Esophagus squamous epithelium (tissue), 5 donors: ENCODE results near the gene STRADB. TPM values are rescaled to one million over a fixed set of nuclear protein-coding genes. Genes with fewer than 3 reads are reported as not detected.
"Not testable (repeated sequence)": the region's sequence is repeated elsewhere in the genome, so short reads cannot be mapped to it uniquely, and the experiment has no call there.

Experiments used
- DNase-seq: peaks from one replicate; lab custom pipeline; 2025; lab: John Stamatoyannopoulos, UW
- H3K27ac ChIP-seq, 4 donors: fragments of 200-600 bp; sonication (generic); one replicate each; pipeline ENCODE4 v1.5.1; 2016 to 2019; ENCODE audit warnings: mild to moderate bottlenecking in 1 of 4
- H3K27me3 ChIP-seq, 4 donors: fragments of 200-600 bp; sonication (generic); 1 replicate in 3 of 4; 2 replicates in 1 of 4; pipeline versions ENCODE4 v1.5.1 to v1.6.0; 2017 to 2021; ENCODE audit warnings: antibody characterized with exemption in 1 of 4
- H3K36me3 ChIP-seq, 3 donors: fragments of 200-600 bp; sonication (generic); one replicate each; pipeline ENCODE4 v1.5.1; 2016 to 2019
- H3K4me1 ChIP-seq, 3 donors: fragments of 200-600 bp; sonication (generic); one replicate each; pipeline ENCODE4 v1.5.1; 2017 to 2019
- H3K4me3 ChIP-seq, 4 donors: fragments of 200-600 bp; sonication (generic); 1 replicate in 3 of 4; 2 replicates in 1 of 4; pipeline ENCODE4 v1.5.1; 2016 to 2019; ENCODE audit warnings: mild to moderate bottlenecking in 2 of 4, moderate library complexity in 1 of 4
- H3K9me3 ChIP-seq, 3 donors: fragments of 200-600 bp; sonication (generic); one replicate each; pipeline ENCODE4 v1.5.1; 2016 to 2019
- POLR2A ChIP-seq, 4 donors: fragments of 450-650 bp; IDR thresholded peaks; one replicate each; pipeline ENCODE4 v1.6.1; 2017; ENCODE audit warnings: antibody characterized with exemption in 4 of 4, mild to moderate bottlenecking in 4 of 4, moderate library complexity in 3 of 4
- WGBS, 2 donors: methylation state at CpG; one replicate each; pipeline ENCODE4 v1.1.5; 2018; 5-methylcytosine and 5-hydroxymethylcytosine counted together
- intact Hi-C: fragments of 100-400 bp; cut with DNase I; formaldehyde crosslinking; loops from one replicate; pipeline ENCODE4 v1.15.0; 2022
- total RNA-seq, 4 donors: library from RNA; depleted of rRNA; stranded (reverse); fragments of >200 nt; gene quantifications; one replicate each; pipeline ENCODE4 v1.1.0, GENCODE V29; 2016
- TF ChIP-seq, protein P1 (sequence below), 6 experiments: fragments of 450-650 bp in 4 of 6; fragments of 200-600 bp in 2 of 6; sonication (generic) in 2 of 6; IDR thresholded peaks; one replicate each; pipeline ENCODE4 v1.5.1; 2016 to 2019; ENCODE audit warnings: antibody characterized with exemption in 6 of 6, mild to moderate bottlenecking in 4 of 6, moderate library complexity in 4 of 6
- donor health status: DM: yes; HTN: yes; CAD: no.

Gene STRADB
- total RNA-seq, 4 donors from 2014 or later = 4.8 to 18.2 (median 14.6) TPM

DNA sequence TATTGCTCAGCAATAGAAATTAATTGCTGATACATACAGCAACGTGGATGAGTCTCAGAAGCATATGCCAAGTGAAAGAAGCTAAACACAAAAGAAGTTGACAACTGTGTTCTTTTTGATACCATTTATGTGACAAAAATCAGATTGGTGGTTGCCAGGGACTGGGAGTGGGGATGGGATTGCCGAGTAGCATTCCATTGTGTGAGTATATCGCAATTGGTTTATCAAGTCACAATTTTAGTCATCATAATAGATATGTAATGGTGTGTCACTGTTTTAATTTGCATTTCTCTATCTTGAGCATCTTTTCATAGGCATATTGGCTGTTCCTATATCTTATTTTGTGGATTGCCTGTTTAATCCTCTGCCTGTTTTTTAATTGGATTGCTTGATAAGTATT lies 20.9 kb downstream of the STRADB start:
- intact Hi-C loops = no loop called here
- Histone ChIP-seq H3K27ac (no peak overlapping the region), H3K27me3 (no peaks in the 10 kb centered on the region), H3K36me3 (peaks cover 0 to 92% (median 4%) of the 10 kb centered on the region in 3 donors), H3K4me3 (no peak overlapping the region), H3K4me1 (peaks cover 0 to 11% (median 0%) of the 10 kb centered on the region in 3 donors), H3K9me3 (no peaks in the 10 kb centered on the region)
- no peak for DNase-seq
- WGBS, 2 donors = 84 to 85% methylated on average over 3 of the region's 3 CpGs
- TF ChIP-seq, protein P1, sequence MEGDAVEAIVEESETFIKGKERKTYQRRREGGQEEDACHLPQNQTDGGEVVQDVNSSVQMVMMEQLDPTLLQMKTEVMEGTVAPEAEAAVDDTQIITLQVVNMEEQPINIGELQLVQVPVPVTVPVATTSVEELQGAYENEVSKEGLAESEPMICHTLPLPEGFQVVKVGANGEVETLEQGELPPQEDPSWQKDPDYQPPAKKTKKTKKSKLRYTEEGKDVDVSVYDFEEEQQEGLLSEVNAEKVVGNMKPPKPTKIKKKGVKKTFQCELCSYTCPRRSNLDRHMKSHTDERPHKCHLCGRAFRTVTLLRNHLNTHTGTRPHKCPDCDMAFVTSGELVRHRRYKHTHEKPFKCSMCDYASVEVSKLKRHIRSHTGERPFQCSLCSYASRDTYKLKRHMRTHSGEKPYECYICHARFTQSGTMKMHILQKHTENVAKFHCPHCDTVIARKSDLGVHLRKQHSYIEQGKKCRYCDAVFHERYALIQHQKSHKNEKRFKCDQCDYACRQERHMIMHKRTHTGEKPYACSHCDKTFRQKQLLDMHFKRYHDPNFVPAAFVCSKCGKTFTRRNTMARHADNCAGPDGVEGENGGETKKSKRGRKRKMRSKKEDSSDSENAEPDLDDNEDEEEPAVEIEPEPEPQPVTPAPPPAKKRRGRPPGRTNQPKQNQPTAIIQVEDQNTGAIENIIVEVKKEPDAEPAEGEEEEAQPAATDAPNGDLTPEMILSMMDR (IDR thresholded peaks at IDR 0.05) = no peak
- TF ChIP-seq POLR2A (IDR thresholded peaks at IDR 0.05) = no peak

DNA sequence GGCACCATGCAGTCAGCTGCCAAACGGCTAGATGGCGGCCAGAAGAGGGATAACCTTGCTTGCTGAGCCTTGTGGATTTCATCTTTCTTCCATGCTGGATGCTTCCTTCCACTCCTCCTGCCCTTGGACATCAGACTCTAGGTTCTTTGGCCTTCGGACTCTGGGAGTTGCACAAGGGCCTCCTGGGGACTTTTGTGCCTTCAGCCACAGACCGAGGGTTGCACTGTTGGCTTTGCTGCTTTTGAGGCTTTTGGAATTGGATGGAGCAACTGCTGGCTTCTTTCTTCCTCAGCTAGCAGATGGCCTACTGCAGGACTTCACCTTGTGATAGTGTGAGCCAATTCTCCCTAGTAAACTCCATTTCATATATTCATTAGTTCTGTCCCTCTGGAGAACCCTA lies 31.0 kb downstream of the STRADB start:
- H3K27ac ChIP-seq = no peak overlapping the region
- TF ChIP-seq, protein P1 (IDR thresholded peaks at IDR 0.05) = no peak
- no peak for TF ChIP-seq POLR2A (IDR thresholded peaks at IDR 0.05)
- no peak for DNase-seq
- no peaks in the 10 kb centered on the region for H3K27me3 ChIP-seq
- WGBS, 2 donors = 95 to 97% methylated on average over 4 of the region's 4 CpGs
- no peaks in the 10 kb centered on the region for H3K9me3 ChIP-seq
- intact Hi-C loops = no loop called here
- H3K4me1 ChIP-seq = no peaks in the 10 kb centered on the region
- no peak overlapping the region for H3K4me3 ChIP-seq
- peaks cover 0 to 52% (median 0%) of the 10 kb centered on the region in 3 donors for H3K36me3 ChIP-seq

DNA sequence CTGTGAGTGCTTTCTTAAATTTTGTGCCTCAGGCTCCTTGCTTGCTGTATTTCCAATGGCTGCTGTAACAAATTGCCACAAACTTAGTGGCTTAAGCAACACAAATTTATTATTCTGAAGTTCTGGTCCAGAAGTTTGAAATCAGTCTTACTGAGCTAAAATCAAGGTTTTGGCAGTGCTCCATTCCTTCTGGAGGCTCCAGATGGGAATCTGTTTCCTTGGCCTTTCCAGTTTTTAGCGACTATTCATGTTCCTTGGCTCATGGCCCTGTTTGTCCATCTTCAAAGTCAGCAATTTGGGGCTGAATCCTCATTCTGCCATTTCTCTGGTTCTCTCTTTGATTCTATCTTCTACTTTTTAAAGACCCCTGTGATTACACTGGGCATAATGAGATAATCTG lies 31.8 kb downstream of the STRADB start:
- Histone ChIP-seq H3K4me1 (no peaks in the 10 kb centered on the region), H3K27ac (no peak overlapping the region), H3K27me3 (no peaks in the 10 kb centered on the region), H3K9me3 (no peaks in the 10 kb centered on the region), H3K4me3 (no peak overlapping the region), H3K36me3 (peaks cover 0 to 44% (median 0%) of the 10 kb centered on the region in 3 donors)
- no peak for TF ChIP-seq POLR2A (IDR thresholded peaks at IDR 0.05)
- TF ChIP-seq, protein P1 (IDR thresholded peaks at IDR 0.05) = no peak
- WGBS, 2 donors = 13 to 30% methylated on average over 1 of the region's 1 CpG
- DNase-seq = no peak
- intact Hi-C loops = no loop called here

DNA sequence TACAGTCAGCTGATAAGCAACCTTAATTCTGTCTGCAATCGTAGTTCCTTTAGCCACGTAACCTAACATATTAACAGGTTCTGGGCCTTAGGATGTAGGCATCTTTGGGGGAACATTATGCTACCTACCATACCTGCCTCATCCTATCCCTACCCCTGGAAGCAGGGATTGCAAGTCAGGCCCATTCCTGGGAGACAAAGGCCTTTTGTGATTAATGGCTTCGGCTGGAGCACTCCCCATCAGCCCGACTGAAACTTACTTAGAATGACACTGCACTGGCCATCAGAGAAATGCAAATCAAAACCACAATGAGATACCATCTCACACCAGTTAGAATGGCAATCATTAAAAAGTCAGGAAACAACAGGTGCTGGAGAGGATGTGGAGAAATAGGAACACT lies 32.2 kb downstream of the STRADB start:
- H3K27me3 ChIP-seq, intact Hi-C loops, H3K4me3 ChIP-seq, H3K9me3 ChIP-seq, H3K27ac ChIP-seq, H3K4me1 ChIP-seq, DNase-seq: not testable (repeated sequence)
- H3K36me3 ChIP-seq = peaks cover 0 to 40% (median 0%) of the 10 kb centered on the region in 3 donors
- 88 to 95% methylated on average over 3 to 4 of the region's 4 CpGs for WGBS, 2 donors

DNA sequence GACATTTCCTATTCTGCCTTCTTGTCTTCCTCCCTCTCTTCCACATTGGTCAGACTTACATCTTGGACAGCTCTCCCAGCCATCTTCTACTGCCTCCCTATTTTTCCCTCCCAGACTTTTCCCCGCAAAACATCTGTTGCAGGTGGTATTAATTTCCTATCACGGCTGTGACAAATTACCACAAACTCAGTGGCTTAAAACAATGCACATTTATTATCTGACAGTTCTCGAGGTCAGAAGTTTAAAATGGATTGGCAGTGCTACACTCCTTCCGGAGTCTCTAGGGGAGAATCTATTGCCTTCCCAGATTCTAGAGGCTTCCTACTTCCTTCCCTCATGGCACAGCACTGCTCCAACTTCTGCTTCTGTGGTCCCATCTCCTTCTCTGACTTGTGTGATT lies 33.3 kb downstream of the STRADB start:
- TF ChIP-seq POLR2A (IDR thresholded peaks at IDR 0.05) = no peak
- TF ChIP-seq, protein P1 (IDR thresholded peaks at IDR 0.05) = no peak
- 40 to 67% methylated on average over 4 of the region's 4 CpGs for WGBS, 2 donors
- Histone ChIP-seq H3K36me3 (peaks cover 0 to 30% (median 0%) of the 10 kb centered on the region in 3 donors), H3K27me3 (no peaks in the 10 kb centered on the region), H3K27ac (no peak overlapping the region), H3K9me3 (no peaks in the 10 kb centered on the region), H3K4me1 (no peaks in the 10 kb centered on the region), H3K4me3 (no peak overlapping the region)
- no peak for DNase-seq
- intact Hi-C loops = no loop called here

DNA sequence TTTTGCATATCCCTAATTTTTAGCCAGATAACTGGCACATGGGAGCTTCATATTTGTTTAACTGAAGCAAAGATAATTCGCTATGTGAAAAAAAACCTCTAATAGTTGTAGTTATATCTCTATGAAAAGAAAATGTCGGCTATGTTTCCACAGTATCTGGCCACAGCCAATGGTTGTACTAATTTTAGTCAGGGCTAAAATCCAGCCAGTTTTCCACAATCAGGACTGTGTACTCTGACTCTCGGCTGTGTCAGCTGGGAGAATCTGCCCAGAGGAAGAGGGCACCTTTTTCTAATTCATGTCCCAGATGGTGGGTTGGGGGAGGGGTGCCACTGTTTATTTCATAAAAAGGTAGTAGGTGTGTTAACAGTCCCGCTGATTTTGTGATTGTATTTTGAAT lies 38.8 kb downstream of the STRADB start:
- 86 to 94% methylated on average over 4 of the region's 4 CpGs for WGBS, 2 donors
- TF ChIP-seq, protein P1 (IDR thresholded peaks at IDR 0.05) = no peak
- TF ChIP-seq POLR2A (IDR thresholded peaks at IDR 0.05) = no peak

More for the DNA sequence above, 38.8 kb downstream of the STRADB start:
- Histone ChIP-seq H3K4me1 (no peaks in the 10 kb centered on the region), H3K27ac (no peak overlapping the region), H3K27me3 (no peaks in the 10 kb centered on the region), H3K4me3 (no peak overlapping the region), H3K9me3 (no peaks in the 10 kb centered on the region), H3K36me3 (no peaks in the 10 kb centered on the region)
- intact Hi-C loops = no loop called here
- no peak for DNase-seq
